NCI-H128 (cell line): ENCODE data around the gene LYSMD2.

ENCODE experiments used
- DNase-seq: peaks from one replicate; lab custom pipeline; 2025; ENCODE audit not compliant: unreplicated experiment; lab: John Stamatoyannopoulos, UW

Gene LYSMD2

GRCh38 chr15:51720201-51720995 is 17.1 kb downstream of the LYSMD2 start:
- no peak for DNase-seq

GRCh38 chr15:51718746-51719145 is 18.7 kb downstream of the LYSMD2 start:
- no peak for DNase-seq

- DNase-seq: no peak
Observed at GRCh38 chr15:51718219-51718618, 19.2 kb downstream of the LYSMD2 start.

- no peak for DNase-seq
Observed at GRCh38 chr15:51714911-51715310, 22.5 kb downstream of the LYSMD2 start.

GRCh38 chr15:51714162-51714561 is 23.3 kb downstream of the LYSMD2 start:
- no peak for DNase-seq

- no peak for DNase-seq
Observed at GRCh38 chr15:51709031-51709430, 28.4 kb downstream of the LYSMD2 start.

- DNase-seq: no peak
Observed at GRCh38 chr15:51708013-51708412, 29.4 kb downstream of the LYSMD2 start.

- no peak for DNase-seq
Observed at GRCh38 chr15:51706926-51707608, 30.4 kb downstream of the LYSMD2 start.

GRCh38 chr15:51706291-51706690 is 31.2 kb downstream of the LYSMD2 start:
- no peak for DNase-seq

- no peak for DNase-seq
Observed at GRCh38 chr15:51702710-51703109, 34.7 kb downstream of the LYSMD2 start.

- no peak for DNase-seq
Observed at GRCh38 chr15:51699373-51699772, 38.1 kb downstream of the LYSMD2 start.

GRCh38 chr15:51697163-51697562 is 40.3 kb downstream of the LYSMD2 start:
- no peak for DNase-seq

- DNase-seq: no peak
Observed at GRCh38 chr15:51696566-51696965, 40.9 kb downstream of the LYSMD2 start.

- DNase-seq: no peak
Observed at GRCh38 chr15:51692154-51692553, 45.3 kb downstream of the LYSMD2 start.

GRCh38 chr15:51688863-51689262 is 48.6 kb downstream of the LYSMD2 start:
- DNase-seq: no peak

GRCh38 chr15:51687565-51687964 is 49.9 kb downstream of the LYSMD2 start:
- DNase-seq: no peak

- peak; percentile 65 for DNase-seq
Observed at GRCh38 chr15:51681303-51681963, 56.0 kb downstream of the LYSMD2 start, which contains the start of gene SCG3. Gene SCG3, plus strand, starts transcription at chr15:51681503. Its CDS starts 253 bp downstream, at chr15:51681756.

- no peak for DNase-seq
Observed at GRCh38 chr15:51680321-51680720, 57.1 kb downstream of the LYSMD2 start.

GRCh38 chr15:51678096-51678495 is 59.4 kb downstream of the LYSMD2 start:
- no peak for DNase-seq

GRCh38 chr15:51677452-51677851 is 60.0 kb downstream of the LYSMD2 start:
- DNase-seq: no peak

GRCh38 chr15:51677021-51677420 is 60.4 kb downstream of the LYSMD2 start:
- no peak for DNase-seq

GRCh38 chr15:51675234-51675633 is 62.2 kb downstream of the LYSMD2 start:
- no peak for DNase-seq
